A549 treated with CORT108297 at 1 μM for 4 hours (cell line): ENCODE measurements around the gene BLMH. TPM values are rescaled to one million over a fixed set of nuclear protein-coding genes. Genes with fewer than 3 reads are reported as not detected.

Source experiments
- total RNA-seq: library from RNA; stranded (reverse); fragments of 200-300 nt; extraction: Qiagen RNA extraction; gene quantifications from 5 replicates; pipeline ENCODE4 v1.2.3, GENCODE V29; 2022

Gene BLMH, protein sequence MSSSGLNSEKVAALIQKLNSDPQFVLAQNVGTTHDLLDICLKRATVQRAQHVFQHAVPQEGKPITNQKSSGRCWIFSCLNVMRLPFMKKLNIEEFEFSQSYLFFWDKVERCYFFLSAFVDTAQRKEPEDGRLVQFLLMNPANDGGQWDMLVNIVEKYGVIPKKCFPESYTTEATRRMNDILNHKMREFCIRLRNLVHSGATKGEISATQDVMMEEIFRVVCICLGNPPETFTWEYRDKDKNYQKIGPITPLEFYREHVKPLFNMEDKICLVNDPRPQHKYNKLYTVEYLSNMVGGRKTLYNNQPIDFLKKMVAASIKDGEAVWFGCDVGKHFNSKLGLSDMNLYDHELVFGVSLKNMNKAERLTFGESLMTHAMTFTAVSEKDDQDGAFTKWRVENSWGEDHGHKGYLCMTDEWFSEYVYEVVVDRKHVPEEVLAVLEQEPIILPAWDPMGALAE
- total RNA-seq: 42.0 to 54.7 TPM (median 45.4 TPM) in 5 replicates

DNA sequence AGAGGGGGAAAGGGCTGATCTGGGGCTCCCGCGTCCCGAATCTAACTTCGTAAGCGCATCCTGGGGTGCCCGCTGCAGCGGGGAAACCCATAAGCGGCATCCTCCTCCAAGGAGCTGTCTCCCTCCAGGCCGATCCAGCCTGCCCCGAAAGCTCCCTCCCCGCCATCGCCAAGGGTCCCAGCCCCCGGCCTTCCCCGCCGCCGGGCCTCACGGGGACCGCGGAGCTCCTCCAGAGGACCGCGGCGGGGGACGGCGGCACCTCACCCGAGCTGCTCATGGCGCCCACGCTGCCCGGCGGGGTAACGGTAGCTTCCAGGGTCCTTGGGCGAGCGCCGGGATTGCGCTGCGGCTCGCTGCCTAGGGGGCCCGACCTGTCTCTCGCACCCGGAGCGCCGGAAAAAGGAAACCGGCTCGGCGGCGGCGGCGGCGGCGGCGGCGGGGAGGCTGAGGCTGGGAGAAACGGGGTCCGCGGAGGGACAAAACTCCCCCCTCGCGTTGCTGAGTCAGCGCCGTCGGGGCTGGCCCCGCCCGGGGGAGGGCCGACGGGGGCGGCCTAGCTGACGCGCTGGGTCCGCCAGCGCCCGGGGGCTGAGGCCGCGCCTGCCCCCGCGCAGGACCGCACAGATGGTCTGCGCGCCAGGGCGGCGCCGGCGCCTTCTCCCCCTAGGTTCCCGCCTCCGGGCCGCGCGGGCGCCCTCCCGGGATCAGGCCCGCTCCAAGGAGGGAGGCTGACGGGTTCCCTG, at the start of gene BLMH:
Gene BLMH (minus strand): TSS at position 402 of the 743 bp plus-strand sequence. CDS start 125 bp downstream, at position 277.

DNA sequence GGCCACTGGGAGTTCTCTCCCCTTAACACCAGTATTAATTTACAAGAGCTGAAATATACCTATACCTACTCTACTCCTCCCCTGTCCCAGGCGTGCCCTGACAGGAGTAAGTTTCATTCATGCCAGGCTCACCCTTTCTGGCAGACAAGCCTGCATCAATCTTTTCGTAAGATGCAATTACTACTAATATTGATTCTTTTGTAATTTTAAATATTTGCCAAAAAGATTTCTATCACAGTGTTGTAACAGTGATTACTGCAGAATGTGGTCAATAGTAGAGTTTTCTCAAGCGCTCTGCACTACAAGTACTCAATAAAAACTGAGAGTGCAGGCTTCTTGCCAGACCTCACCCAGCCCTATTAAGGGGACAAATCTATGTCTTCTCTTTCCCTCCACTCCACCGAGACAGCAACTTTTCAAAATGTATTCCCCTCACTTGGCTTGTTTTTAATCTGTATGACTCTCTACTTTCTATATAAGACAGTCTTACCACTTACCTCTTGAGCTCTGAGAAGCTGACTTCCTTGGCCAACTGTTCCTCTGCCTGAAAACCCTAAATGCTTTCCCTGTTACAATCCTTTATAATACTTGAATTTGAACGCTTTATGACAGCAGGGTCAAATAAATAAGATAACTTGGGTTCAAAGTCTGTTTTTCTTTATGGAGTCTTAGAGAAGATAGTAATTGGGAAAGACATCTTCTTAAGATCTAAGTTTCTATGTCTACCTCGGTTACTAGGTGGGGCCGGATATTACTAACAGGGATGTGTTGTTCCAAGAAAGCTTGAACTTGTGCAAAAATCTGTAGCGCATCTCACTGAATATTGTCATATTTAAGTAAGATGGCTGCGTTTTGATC, 42.0 kb upstream of the BLMH start, which contains the start of gene TMIGD1:
Gene TMIGD1 (minus strand): TSS at position 555 of the 858 bp plus-strand sequence. CDS start 1,924 bp downstream, outside the sequence.

DNA sequence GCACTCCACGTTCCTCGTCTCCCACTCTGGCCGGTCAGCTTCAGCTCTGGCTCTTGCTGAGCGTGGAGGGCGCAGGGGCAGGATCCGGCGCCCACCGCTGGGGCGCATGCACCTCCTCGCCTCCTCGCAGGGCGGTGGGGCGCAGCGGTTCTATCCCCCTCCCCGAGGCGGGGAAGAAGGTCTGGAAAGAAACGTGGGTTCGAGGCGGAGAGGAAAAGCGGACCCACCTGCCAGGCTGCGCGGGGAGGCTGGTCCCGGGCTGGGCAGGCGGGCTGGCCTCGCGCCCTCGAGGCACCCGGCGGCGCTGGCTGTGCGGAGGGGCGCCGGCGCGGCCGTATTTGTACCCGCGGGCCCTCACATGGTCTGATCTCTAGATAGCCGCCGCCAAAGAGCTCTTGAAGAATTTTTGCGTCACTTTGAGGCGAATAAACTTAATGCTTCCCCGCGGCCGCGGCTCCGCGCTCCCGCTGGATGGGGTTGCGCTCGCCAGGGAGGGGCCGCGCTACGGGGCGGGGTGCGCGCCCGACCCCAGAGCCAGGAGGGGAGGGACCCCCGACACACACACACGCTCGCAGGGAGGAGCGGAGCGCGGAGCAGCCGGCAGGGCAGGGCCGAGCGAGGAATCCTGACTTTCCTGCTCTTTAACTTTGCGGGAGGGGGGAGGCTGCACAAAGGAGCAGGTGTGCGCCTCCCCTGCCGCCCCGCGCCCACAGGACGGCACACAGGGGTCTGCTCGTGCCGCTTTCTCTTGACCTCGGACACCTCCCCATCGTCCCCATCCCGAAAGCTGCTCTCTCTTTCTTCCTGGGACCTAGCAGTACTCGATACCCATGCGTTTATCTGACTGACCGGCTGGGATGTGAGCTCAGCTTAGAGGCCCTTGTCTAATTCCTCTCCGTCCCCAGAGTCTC, 56.1 kb downstream of the BLMH start, which contains the start of gene SLC6A4:
Gene SLC6A4 (minus strand): TSS at position 312 of the 911 bp plus-strand sequence. CDS start 13,739 bp downstream, outside the sequence.

Other genes with a start within 250 kb of the BLMH start
- 25.1 to 40.2 TPM (median 27.4 TPM) in 5 replicates for gene NSRP1, start 175.1 kb downstream of the BLMH start, total RNA-seq
- gene SLC6A4, start 56.2 kb downstream of the BLMH start, total RNA-seq: 0.02 to 0.06 TPM in 2 of 5 replicates, not detected in the others
- gene TMIGD1, start 42.1 kb upstream of the BLMH start, total RNA-seq: not detected in 5 replicates
- 20.8 to 31.1 TPM (median 24.1 TPM) in 5 replicates for gene CPD, start 87.0 kb upstream of the BLMH start, total RNA-seq
- gene GOSR1, start 185.5 kb upstream of the BLMH start, total RNA-seq: 31.7 to 45.9 TPM (median 34.1 TPM) in 5 replicates